ENCODE results near the gene GPR137B. TPM values are rescaled to one million over a fixed set of nuclear protein-coding genes. Genes with fewer than 3 reads are reported as not detected.

GPR137B gene
- total RNA-seq, 1 donor from 2014 or later: 16.0 TPM

DNA sequence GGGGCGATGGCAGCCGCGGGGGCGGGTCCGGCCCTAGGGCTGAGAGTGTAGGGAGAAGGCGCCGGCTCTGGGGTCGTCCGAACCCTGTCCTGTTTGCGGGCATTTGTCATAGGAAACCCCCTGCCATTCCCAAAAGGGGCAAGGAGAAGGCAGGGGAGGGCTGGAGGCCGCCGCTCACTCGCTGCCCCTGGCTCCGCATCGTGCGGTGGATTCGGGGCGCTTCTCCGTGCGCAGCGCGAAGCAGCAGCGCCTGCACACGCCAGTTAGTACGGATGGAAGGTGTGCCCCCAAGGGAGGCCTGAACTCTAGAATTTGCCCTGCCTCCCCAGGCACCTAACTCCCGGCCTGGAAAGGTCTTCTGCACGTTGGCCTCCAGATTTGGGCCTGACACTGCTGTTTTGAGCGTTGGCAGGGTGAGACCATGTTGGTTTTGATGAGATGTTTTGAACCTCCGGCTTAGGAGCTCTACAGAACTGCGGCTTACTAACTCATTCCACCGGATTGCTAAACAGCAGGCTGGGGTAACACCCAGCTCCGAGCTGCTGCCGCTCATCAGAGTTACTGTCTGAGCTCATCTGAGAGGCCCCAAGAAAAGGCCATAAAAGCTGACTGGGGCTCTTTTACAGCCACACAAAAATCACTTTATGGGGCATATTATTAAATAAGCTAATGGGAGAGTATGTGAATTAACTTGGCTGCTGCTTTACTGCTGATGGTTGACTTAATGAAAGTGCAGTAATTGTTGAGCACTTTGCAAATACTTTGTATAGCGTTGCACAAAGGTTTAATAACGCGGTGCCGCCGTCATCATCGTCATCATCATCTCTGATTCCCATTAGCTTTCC lies 987 bp downstream of the GPR137B start:
- TF ChIP-seq, protein P1, sequence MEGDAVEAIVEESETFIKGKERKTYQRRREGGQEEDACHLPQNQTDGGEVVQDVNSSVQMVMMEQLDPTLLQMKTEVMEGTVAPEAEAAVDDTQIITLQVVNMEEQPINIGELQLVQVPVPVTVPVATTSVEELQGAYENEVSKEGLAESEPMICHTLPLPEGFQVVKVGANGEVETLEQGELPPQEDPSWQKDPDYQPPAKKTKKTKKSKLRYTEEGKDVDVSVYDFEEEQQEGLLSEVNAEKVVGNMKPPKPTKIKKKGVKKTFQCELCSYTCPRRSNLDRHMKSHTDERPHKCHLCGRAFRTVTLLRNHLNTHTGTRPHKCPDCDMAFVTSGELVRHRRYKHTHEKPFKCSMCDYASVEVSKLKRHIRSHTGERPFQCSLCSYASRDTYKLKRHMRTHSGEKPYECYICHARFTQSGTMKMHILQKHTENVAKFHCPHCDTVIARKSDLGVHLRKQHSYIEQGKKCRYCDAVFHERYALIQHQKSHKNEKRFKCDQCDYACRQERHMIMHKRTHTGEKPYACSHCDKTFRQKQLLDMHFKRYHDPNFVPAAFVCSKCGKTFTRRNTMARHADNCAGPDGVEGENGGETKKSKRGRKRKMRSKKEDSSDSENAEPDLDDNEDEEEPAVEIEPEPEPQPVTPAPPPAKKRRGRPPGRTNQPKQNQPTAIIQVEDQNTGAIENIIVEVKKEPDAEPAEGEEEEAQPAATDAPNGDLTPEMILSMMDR (conservative IDR thresholded peaks at IDR 0.05): no peak
- no peak for DNase-seq (ENCODE audit: extremely low spot score, unreplicated experiment)
- Mint-ChIP-seq H3K27me3 (peaks cover 38% of the 10 kb centered on the region), H3K9me3 (no peaks in the 10 kb centered on the region), H3K36me3 (peaks cover 3% of the 10 kb centered on the region), H3K4me3 (peak overlapping the region; percentile 98), H3K4me1 (ENCODE audit: unreplicated experiment) (peaks cover 40% of the 10 kb centered on the region), H3K27ac (peak overlapping the region; percentile 87)

GRCh38 chr1:236144033-236144432 lies 1.7 kb downstream of the GPR137B start:
- DNase-seq (ENCODE audit: extremely low spot score, unreplicated experiment): no peak
- Mint-ChIP-seq H3K4me3 (peak overlapping the region; percentile 98), H3K27me3 (peaks cover 31% of the 10 kb centered on the region), H3K27ac (peak overlapping the region; percentile 72), H3K4me1 (ENCODE audit: unreplicated experiment) (peaks cover 40% of the 10 kb centered on the region), H3K36me3 (peaks cover 3% of the 10 kb centered on the region), H3K9me3 (no peaks in the 10 kb centered on the region)
- TF ChIP-seq, protein P1 (conservative IDR thresholded peaks at IDR 0.05): no peak

GRCh38 chr1:236144446-236145150 lies 2.3 kb downstream of the GPR137B start:
- H3K36me3 Mint-ChIP-seq: peaks cover 3% of the 10 kb centered on the region
- peaks cover 26% of the 10 kb centered on the region for H3K27me3 Mint-ChIP-seq
- H3K4me1 Mint-ChIP-seq (ENCODE audit: unreplicated experiment): peaks cover 44% of the 10 kb centered on the region
- DNase-seq (ENCODE audit: extremely low spot score, unreplicated experiment): no peak
- H3K4me3 Mint-ChIP-seq: peak overlapping the region; percentile 98
- H3K9me3 Mint-ChIP-seq: no peaks in the 10 kb centered on the region
- TF ChIP-seq, protein P1 (conservative IDR thresholded peaks at IDR 0.05): no peak
- H3K27ac Mint-ChIP-seq: peak overlapping the region; percentile 72

GRCh38 chr1:236147068-236147467 lies 4.7 kb downstream of the GPR137B start:
- peaks cover 3% of the 10 kb centered on the region for H3K36me3 Mint-ChIP-seq
- H3K27me3 Mint-ChIP-seq: peaks cover 4% of the 10 kb centered on the region
- peaks cover 45% of the 10 kb centered on the region for H3K4me1 Mint-ChIP-seq (ENCODE audit: unreplicated experiment)
- DNase-seq (ENCODE audit: extremely low spot score, unreplicated experiment): no peak
- TF ChIP-seq, protein P1 (conservative IDR thresholded peaks at IDR 0.05): no peak
- peak overlapping the region; percentile 58 for H3K4me3 Mint-ChIP-seq
- no peaks in the 10 kb centered on the region for H3K9me3 Mint-ChIP-seq
- H3K27ac Mint-ChIP-seq: no peak overlapping the region

- no peak for DNase-seq (ENCODE audit: extremely low spot score, unreplicated experiment)
Measured at GRCh38 chr1:236147521-236148469, 5.5 kb downstream of the GPR137B start.

More at GRCh38 chr1:236147521-236148469, 5.5 kb downstream of the GPR137B start:
- Mint-ChIP-seq H3K27ac (no peak overlapping the region), H3K36me3 (peaks cover 3% of the 10 kb centered on the region), H3K4me1 (ENCODE audit: unreplicated experiment) (peaks cover 45% of the 10 kb centered on the region), H3K27me3 (peaks cover under 1% of the 10 kb centered on the region), H3K9me3 (no peaks in the 10 kb centered on the region), H3K4me3 (peak overlapping the region; percentile 58)
- TF ChIP-seq, protein P1 (conservative IDR thresholded peaks at IDR 0.05): no peak

Measured in type B pancreatic cell (in vitro differentiated cells).